Glutamatergic neuron (in vitro differentiated cells): ENCODE measurements around the gene SRSF4. TPM values are rescaled to one million over a fixed set of nuclear protein-coding genes. Genes with fewer than 3 reads are reported as not detected.
A peak's percentile ranks its signal among the peaks of the same experiment; 100 is the strongest.

Source experiments
- DNase-seq: peaks from one replicate; pipeline ENCODE4 v3.0.0; 2022
- H3K27ac Mint-ChIP-seq: one replicate; pipeline ENCODE4 v1.8.0; 2020; ENCODE audit warnings: mild to moderate bottlenecking, mixed read lengths, inconsistent platforms; ENCODE audit not compliant: unreplicated experiment
- H3K27me3 Mint-ChIP-seq: one replicate; pipeline ENCODE4 v1.8.0; 2020; ENCODE audit warnings: mild to moderate bottlenecking, moderate library complexity, mixed read lengths, inconsistent platforms; ENCODE audit not compliant: unreplicated experiment
- H3K36me3 Mint-ChIP-seq: one replicate; pipeline ENCODE4 v1.8.0; 2020; ENCODE audit warnings: mild to moderate bottlenecking, mixed read lengths, inconsistent platforms; ENCODE audit not compliant: unreplicated experiment
- H3K4me1 Mint-ChIP-seq: one replicate; pipeline ENCODE4 v1.8.0; 2020; ENCODE audit warnings: mild to moderate bottlenecking, low read depth, mixed read lengths, inconsistent platforms; ENCODE audit not compliant: unreplicated experiment
- H3K4me3 Mint-ChIP-seq: one replicate; pipeline ENCODE4 v1.8.0; 2020; ENCODE audit warnings: mild to moderate bottlenecking, mixed read lengths, inconsistent platforms; ENCODE audit not compliant: unreplicated experiment
- H3K9me3 Mint-ChIP-seq: one replicate; pipeline ENCODE4 v1.8.0; 2020; ENCODE audit warnings: mild to moderate bottlenecking, moderate library complexity, mixed read lengths, inconsistent platforms; ENCODE audit not compliant: unreplicated experiment
- CTCF ChIP-seq: fragments of 200-600 bp; sonication (generic); IDR thresholded peaks from one replicate; pipeline ENCODE4 v1.5.0; 2021; ENCODE audit not compliant: partially characterized antibody, unreplicated experiment
- total RNA-seq: library from RNA; stranded (reverse); fragmentation: NEBNext Ultra II Directional; extraction: Animal tissue kit (Norgen Biotek cat#: 25700); gene quantifications from one replicate; pipeline ENCODE4 v1.2.1, GENCODE V29; 2021; ENCODE audit not compliant: unreplicated experiment

Gene SRSF4
- total RNA-seq, 1 donor from 2014 or later, result 69.0 TPM

- Mint-ChIP-seq H3K4me3 (peak within 1 kb of the TSS; percentile 68), H3K36me3 (no peaks in the 10 kb centered on the region), H3K27ac (no peak within 1 kb of the TSS), H3K4me1 (no peaks in the 10 kb centered on the region), H3K27me3 (peaks cover 3% of the 10 kb centered on the region), H3K9me3 (peaks cover 2% of the 10 kb centered on the region)
- TF ChIP-seq CTCF, result no peak
- no peak for DNase-seq
Observed at GRCh38 chr1:29123887-29124365, 57.8 kb downstream of the SRSF4 start, which contains the start of gene TMEM200B. Gene TMEM200B, minus strand, starts transcription at chr1:29123903. Its CDS starts 2,075 bp downstream, at chr1:29121828.

- no peak for TF ChIP-seq CTCF
- peaks cover 2% of the 10 kb centered on the region for H3K9me3 Mint-ChIP-seq
- DNase-seq, result peak; percentile 55
- H3K27ac Mint-ChIP-seq, result no peak overlapping the region
- no peaks in the 10 kb centered on the region for H3K36me3 Mint-ChIP-seq
- no peaks in the 10 kb centered on the region for H3K4me1 Mint-ChIP-seq
- H3K4me3 Mint-ChIP-seq, result peak overlapping the region; percentile 46
- H3K27me3 Mint-ChIP-seq, result peaks cover 3% of the 10 kb centered on the region
Observed at GRCh38 chr1:29123053-29123886, 58.4 kb downstream of the SRSF4 start.

GRCh38 chr1:29122682-29123052 is 59.0 kb downstream of the SRSF4 start:
- Mint-ChIP-seq H3K27me3 (peaks cover 3% of the 10 kb centered on the region), H3K4me1 (no peaks in the 10 kb centered on the region), H3K4me3 (no peak overlapping the region), H3K36me3 (peaks cover under 1% of the 10 kb centered on the region), H3K27ac (no peak overlapping the region), H3K9me3 (peaks cover 2% of the 10 kb centered on the region)
- TF ChIP-seq CTCF, result no peak
- peak; percentile 33 for DNase-seq

- H3K4me3 Mint-ChIP-seq, result no peak overlapping the region
- H3K4me1 Mint-ChIP-seq, result no peaks in the 10 kb centered on the region
- peaks cover 3% of the 10 kb centered on the region for H3K27me3 Mint-ChIP-seq
- TF ChIP-seq CTCF, result no peak
- peak; percentile 66 for DNase-seq
- no peak overlapping the region for H3K27ac Mint-ChIP-seq
- H3K36me3 Mint-ChIP-seq, result peaks cover 6% of the 10 kb centered on the region
- peaks cover 2% of the 10 kb centered on the region for H3K9me3 Mint-ChIP-seq
Observed at GRCh38 chr1:29121936-29122681, 59.6 kb downstream of the SRSF4 start.
